HG03571 (cell line): ENCODE data around the gene CPA3.

ENCODE experiments used
- ATAC-seq: cut with Tn5 transposase; IDR thresholded peaks from one replicate; pipeline ENCODE4 v1.9.1; 2021; ENCODE audit not compliant: unreplicated experiment

The CPA3 gene

DNA sequence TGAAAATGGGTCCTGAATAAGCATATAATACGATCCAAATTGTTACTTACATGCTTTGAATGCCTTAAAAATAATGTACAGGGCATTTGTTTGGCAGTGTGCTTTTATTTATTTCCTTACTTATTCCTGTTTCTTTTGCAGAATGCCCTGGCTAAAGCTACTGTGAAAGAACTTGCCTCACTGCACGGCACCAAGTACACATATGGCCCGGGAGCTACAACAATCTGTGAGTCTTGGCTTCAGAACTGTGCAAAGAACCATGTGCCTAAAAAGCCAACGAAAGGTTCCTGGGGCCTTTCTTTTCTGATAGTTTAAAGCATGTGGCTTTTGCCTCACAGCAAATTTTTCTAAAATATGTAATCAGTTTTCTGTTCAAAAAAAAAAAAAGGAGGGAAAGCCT is 7.8 kb upstream of the CPA3 start:
- ATAC-seq = no peak

DNA sequence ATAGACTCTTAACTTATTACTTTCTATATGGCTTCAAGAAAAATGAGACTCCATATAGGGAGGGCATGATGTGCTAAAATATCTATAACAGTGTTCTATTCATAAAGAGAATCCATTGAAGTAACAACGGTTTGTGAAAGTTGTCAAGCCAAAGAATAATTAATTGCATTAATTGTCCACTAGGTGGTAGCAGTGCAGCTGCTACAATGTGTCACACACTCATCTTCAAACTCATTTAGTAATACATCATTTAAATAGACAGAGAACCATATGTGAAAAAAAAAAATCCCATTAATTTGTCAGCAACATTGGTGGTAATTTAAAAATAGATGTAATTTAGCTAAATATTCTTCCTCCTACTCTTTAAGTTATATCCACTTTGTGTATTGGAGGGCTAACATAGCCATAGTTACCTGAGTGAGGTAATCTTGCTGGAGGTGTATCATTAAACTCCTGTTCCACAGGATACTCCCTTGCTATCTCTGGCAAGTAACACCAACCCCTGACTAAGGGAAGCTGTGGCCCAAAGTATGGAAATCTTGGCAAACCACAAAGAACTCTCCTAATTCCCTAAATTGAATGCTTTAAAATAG is 3.7 kb upstream of the CPA3 start:
- ATAC-seq = peak; percentile 73

DNA sequence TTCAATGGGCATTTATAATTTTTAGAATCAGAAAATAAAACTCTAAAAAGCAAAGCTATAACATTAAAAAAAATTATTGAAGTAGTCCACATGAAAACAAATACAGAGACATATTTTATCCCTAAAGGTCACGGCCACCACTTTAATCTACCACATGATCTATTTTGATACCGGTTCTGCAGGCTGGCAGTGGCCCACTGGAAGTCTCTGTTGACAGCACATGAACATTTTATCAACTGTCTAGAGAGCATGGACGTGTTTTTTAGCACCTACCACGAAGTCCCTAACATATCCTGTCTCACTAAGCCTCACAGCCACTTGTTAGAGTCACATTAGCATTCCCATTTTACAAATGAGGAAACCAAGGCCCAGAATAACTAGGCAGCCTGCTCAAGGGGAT is 1.8 kb upstream of the CPA3 start:
- ATAC-seq = no peak

DNA sequence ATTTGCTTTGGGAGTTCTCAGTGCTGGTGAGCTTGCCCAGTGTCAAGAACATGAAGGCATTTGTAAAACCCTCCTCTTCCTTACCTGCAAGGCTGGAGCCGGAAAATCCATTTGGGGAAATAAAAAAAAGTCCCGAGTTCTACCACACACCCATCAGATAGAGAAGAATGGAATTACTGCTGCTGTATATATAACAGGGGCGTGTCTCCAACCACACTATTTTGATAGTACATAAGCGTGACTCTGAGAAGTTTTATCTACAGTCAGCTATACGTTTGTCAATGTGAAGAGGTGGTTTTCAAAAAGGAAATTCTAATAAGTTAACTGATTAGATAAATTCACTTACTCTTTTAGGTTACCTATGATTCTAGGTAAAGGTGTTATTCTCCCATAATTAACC is 1.3 kb upstream of the CPA3 start:
- ATAC-seq = no peak

DNA sequence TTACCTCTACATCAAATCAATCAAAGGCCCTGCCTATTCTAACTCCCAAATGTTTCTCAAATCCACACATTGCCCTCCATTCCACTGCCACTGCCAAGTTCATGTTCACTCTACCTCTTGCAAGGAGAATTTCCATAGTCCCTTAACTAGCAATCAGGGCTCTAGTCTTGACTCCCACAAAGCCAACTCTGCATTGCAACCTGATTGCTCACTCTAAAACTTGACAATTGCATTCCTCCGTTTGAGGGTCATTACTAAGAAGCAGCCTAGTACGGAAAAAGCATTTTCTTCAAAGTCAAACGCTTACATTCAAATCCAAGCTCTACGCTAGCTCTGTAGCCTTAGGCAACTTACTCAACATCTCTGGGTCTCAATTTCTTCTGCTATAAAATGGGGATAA is 1.2 kb downstream of the CPA3 start:
- ATAC-seq = no peak

DNA sequence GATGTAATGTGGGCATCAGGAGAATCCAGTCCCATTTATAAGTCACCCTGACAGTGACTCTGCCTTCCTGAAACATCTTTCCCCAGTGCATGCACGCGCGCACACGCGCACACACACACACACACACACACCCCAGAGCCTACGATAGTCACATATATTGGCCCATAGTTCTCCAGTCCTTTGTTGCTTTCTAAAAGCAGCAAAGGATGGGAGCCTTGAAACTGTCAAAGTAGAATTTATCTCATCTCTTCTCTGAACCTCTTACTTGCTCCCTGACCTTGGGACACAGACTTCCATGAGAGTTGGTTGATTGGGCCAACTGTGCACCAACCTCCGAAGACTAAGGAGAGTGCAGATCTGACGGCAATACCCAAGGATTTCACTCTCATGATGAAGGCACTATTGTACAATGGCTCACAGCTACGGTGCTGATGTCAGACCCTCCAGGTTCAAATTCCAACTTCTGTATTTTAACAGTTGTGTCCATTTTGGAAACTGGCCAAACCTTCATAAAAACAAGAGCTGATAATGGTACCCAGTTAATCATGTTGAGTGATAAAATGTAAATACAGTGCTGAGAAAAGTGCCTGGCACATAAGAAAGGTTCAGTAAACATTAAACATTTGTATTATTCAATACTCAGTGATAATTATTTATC is 8.3 kb downstream of the CPA3 start:
- ATAC-seq = no peak

DNA sequence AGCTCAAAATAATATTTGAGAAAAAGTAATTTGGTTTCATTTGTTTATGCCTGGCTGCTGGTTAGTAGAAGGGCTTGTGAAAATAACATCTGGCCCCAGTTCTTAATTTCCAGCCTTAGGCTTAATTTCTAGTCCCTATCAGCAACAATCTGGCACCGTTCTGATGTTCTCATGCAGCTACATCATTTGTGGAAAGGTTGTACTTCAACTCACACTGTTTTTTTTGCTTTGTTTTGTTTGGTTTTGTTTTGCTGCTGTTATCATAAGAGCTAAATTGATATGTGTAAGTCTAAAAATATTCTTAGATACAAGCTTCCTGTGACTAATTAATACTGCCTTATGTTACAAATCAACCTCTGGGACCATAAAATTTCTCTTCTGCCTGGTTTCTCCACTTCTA is 8.9 kb downstream of the CPA3 start:
- no peak for ATAC-seq

DNA sequence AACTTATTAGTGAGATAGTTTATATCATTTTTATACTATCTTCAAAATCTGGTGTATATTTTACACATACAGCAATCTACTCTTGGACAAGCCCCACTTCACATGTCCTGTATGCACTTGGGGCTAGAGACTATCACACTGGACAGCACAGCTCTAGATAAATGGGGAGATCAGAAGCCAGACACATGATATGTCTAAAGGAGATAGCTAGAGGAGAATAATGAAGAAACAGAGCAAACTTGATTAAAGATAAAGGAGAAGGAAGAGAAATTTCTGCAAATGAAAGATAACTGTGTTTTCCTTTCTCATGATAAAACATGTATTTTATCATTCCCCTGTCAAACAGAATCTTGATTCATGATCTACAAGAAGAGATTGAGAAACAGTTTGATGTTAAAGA is 13.0 kb downstream of the CPA3 start:
- no peak for ATAC-seq

DNA sequence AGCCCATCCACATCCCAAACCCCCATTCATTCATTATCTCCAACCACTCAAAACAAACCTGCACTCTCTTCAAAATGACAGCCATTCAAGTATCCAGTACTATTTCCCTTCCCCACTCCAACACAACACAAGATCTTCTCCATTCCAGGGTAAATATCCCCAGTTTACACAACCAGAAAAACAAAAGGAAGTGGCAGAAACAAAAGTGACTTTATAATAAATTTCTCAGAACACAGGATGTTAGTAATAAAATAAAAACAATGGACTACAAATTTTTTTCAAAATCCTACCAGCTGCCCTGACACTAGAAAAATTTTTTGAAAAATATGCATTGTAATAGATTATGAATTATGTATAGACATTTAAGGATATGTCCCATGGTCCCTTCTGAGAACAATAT is 14.2 kb downstream of the CPA3 start:
- no peak for ATAC-seq

DNA sequence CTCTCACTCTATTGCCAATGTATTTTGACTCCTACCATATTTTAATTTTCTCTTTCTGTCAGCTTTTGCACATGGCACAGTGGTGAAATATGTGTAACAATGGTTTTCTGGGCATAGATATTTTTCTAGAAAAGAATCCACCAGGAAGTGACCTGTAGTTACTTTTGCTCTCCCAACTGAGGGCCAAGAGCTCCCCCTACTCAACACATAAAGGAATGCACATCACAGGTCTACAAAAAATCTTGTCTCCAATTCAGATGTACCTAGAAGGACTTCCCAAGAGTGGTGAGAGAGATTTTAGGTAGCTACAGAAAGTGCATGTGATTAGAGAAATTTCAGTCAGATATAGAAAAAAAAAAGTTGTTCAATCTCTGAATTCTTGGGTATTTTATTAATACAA is 15.6 kb downstream of the CPA3 start:
- ATAC-seq = no peak

DNA sequence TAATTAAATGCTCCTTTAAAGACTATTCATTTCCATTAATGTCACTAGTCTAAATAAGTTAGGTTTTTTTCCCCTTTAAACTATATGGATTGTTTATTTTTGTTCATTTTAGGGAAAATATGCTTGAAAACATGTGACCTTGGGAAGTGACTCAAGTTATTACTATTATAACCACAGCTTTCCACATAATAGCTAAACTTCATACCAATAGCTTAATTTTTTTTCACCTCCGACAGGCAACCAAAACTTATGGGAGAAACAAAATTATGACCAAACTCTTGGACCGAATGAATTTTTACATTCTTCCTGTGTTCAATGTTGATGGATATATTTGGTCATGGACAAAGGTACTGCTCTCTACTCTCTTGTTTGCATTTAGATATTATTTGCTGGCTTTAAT is 16.2 kb downstream of the CPA3 start:
- ATAC-seq = no peak

DNA sequence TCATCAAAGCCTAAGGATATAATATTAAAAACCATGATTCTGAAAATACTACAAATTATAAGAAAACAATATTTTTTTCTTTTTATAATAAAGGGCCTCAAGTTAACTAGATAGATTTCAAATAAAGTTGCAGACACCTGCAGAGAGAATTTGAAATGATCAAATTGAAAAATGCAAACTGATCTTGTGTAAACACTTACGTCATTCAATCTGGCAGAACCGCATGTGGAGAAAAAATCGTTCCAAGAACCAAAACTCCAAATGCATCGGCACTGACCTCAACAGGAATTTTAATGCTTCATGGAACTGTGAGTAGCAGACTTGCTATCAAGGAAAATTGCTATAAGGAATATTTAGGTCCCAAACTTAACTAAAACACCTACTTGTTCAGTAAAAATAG is 17.2 kb downstream of the CPA3 start:
- no peak for ATAC-seq

DNA sequence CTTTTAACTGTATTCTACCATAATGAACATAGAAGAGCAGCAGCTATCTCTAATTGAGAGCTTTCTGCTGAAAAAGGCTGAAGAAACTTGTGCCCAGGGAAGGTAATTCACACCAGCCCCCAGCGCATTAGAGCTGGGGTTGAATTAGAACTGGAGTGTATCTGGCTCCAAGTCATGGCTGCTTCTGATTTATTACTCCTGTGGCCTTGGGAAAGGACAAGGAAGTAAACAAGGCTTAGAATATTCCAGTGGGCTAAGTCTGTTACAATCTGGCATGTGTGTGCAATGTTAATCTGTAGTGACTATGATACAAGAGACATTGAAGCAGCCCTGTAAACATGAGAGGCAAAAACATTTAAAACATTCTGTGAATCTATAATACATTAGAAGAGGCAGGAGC is 18.1 kb downstream of the CPA3 start:
- no peak for ATAC-seq

DNA sequence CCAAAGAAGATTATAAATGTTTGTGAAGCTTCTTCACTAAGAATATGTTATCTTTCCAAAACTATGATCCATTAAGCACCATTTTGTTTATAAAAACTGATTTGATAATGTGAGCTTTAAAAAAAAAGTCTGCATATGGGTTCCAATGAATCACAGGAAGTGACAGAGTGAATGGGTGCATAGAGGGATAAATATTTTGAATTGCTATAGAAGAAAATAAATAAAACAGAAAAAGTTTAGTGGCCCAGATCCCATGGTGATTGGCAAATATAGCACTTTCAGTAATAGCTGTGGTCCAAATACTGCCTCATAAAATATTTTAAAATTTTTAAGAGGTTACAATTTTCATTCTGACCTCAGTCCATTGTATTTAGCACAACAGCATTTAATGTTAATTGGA is 19.2 kb downstream of the CPA3 start:
- ATAC-seq = no peak

DNA sequence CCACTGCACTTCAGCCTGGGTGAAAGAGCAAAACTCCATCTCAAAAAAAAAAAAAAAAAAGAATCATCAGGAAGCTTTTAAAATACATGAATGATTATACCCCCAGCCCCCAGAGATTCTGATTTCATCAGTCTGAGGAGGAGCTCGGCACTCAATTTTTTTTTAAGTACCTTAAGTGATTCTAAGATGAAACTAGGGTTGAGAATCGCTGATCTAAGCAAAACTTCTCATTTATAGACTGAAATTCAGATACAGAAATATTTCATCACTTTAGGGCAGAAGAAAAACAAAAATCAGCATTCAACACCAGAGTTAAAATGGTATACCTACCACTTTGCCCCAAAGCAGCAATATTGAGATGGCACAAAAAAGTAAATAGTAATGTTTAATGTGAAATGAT is 24.7 kb downstream of the CPA3 start:
- no peak for ATAC-seq

DNA sequence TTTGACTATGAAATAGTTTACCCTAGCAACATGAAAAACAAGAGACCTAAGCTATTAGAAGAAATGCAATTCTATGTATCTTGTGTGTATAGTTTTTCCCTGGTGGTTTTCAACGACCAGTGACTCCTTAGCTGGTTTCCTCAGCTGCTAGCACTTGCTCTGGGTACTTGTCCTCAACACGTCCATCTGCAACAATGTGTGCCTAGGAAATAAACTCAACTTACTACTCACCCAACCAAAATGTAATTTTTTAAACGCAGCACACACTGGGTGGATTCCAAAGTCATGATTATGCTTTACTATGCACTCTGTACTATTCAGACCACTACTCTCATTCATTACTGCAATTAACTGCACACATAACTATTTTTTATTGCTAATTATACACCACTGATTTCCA is 31.0 kb downstream of the CPA3 start:
- ATAC-seq = no peak

DNA sequence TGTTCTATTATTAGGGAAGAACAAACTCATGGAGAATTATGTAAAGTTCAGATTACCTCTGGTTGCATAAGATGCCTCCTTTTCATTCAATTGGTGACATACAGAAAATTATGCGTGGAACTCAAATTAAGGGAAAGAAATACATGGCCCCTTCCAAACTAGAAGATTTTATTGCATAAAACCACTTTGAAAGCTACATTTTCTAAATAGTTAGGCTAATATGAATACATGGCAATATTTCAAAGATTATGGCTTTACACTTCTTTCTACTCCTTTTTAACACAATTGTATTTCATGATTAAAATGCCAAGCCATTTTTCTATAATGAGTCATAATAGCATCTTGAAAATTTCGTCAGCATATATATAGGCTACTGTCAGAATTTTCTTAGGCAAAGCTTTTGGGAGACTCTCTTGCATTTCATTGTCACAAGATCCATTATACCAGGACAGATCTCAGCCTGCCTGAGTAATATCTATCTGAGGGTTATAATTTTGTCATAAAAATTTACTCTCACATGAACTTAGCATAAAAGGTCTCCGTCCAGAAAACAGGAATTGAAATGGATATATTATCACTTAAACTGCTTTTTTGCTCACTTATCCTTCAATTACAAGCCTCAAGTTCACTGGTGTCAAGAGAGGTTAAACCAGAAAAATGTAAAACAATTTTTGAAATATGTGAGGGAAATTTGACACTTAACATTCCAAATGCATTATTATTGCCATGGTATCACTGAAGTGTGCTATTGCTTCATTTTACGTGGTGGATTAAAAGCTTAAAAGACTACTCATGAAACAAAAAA is 37.1 kb downstream of the CPA3 start:
- no peak for ATAC-seq

DNA sequence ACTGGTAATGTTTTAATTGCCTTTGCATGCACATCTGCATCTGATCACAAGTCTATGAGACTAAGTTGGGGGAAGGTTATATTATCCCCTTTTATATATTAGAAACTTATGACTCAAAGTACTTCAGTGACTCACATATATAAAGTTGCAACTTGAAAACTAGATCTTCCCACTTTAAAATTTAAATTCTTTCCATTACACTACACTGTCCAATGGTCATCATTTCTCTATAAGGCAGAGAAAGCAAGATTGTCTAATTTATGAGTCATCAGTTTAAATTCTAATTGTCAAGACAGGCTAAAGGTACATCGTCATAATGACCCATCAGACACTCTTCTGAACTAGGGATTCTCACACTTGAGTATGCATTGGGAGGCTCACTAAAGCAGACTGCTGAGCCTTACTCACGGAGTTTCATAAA is 37.9 kb downstream of the CPA3 start:
- ATAC-seq = no peak

DNA sequence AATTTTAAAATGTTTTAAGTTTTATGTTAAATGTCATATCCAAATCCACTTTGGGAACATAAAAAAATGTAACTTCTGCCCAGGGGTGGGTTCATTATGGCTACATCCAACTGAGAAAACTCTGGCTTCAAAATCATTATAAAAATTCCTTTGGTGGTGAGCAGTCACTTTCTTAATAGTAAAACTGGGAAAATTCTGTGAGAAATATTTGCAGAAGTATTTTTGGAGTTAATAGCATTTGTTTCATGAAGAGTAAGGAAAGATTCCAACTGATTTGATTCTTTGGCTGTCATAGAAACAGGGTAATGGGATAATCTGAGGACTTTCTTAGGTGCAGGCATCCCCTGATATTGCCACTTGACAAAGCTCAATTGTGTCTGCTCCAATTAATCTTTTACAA is 38.8 kb downstream of the CPA3 start:
- ATAC-seq = no peak

DNA sequence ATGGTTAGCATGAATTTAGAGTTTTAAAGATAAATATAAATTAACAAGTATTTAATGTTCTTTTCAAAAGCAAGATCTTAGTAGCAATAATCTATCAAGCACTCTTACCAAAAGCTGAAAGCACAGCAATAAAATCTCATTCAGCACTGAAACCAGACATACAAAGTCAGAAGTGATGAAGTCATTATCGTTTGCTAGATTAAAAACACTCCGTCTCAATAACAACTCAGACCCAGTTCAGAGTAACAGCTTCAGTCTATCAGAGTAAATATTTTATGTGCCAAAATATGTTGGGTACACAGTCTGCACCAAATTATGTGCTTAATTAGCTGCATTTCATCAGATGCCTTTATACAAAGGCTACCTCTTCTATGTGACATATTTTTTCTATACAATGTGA is 41.6 kb downstream of the CPA3 start:
- no peak for ATAC-seq

DNA sequence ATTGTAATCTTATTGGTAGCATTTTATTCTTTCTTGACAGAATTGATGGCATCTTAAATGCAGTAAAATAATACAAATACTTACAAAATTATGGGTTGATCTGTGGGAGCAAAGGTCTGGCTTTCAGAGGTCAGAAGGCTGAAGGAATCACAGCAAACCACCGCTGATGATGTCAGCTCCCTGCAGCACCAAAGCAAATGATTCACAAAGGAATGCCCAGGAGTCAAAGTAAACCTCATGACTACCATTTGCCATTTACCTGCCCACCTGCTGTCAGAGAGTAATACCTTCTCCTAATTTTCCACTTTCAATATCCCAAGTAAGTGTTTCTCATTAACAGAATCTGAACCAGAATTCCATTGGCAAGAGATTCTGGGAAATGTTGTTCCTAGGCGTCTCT is 46.1 kb downstream of the CPA3 start:
- no peak for ATAC-seq

DNA sequence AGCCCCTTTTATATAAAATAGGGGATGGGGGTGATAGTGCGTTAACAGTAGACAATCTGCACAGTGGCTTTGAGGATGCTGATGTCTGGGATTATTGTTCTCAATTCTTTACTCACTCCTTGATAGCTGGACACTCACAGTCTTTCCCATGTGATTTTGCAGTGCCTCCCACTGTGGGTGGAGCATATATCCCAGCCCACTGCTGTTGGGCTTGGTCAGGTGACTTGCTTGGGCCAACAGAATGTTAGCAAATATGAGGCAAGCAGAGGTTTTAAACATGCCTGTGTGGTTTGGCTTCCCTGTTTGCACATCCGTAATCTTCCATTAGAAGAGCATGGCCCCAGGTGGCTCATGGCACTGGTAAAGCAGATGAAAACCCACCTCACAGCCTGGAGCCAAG is 46.5 kb downstream of the CPA3 start:
- ATAC-seq = no peak
